Calu3 (cell line): ENCODE measurements around the gene UBA52. TPM values are rescaled to one million over a fixed set of nuclear protein-coding genes. Genes with fewer than 3 reads are reported as not detected.
A peak's percentile ranks its signal among the peaks of the same experiment; 100 is the strongest.

Experiments used
- BruUV-seq: library from RNA; stranded (reverse); fragments of 400-500 nt; replicated peaks from 2 replicates; lab custom pipeline; 2021; lab: Mats Ljungman, UMichigan
- CTCF ChIA-PET: fragments of 300-600 bp; sonication (Branson Sonifier 250); formaldehyde crosslinking; loops from one replicate; lab custom pipeline; 2022; ENCODE audit warnings: antibody characterized with exemption; lab: Charles Lee
- DNase-seq: peaks from one replicate; pipeline ENCODE4 v3.0.0; 2022
- H3K27ac Mint-ChIP-seq: one replicate; pipeline ENCODE4 v1.8.0; 2022; ENCODE audit warnings: mixed read lengths; ENCODE audit not compliant: unreplicated experiment
- H3K27me3 Mint-ChIP-seq: one replicate; pipeline ENCODE4 v1.8.0; 2022; ENCODE audit warnings: mixed read lengths; ENCODE audit not compliant: unreplicated experiment
- H3K36me3 Mint-ChIP-seq: one replicate; pipeline ENCODE4 v1.8.0; 2022; ENCODE audit warnings: mild to moderate bottlenecking, moderate library complexity, mixed read lengths; ENCODE audit not compliant: insufficient read depth, unreplicated experiment
- H3K4me1 Mint-ChIP-seq: one replicate; pipeline ENCODE4 v1.8.0; 2022; ENCODE audit warnings: mild to moderate bottlenecking, low read depth, mixed read lengths; ENCODE audit not compliant: unreplicated experiment
- H3K4me3 Mint-ChIP-seq: one replicate; pipeline ENCODE4 v1.8.0; 2022; ENCODE audit warnings: mild to moderate bottlenecking, low read depth, moderate library complexity, mixed read lengths; ENCODE audit not compliant: unreplicated experiment
- H3K9me3 Mint-ChIP-seq: one replicate; pipeline ENCODE4 v1.8.0; 2022; ENCODE audit warnings: low read depth, mixed read lengths; ENCODE audit not compliant: unreplicated experiment
- intact Hi-C: fragments of 100-400 bp; cut with micrococcal nuclease; formaldehyde crosslinking; loops from one replicate; pipeline ENCODE4 v1.10.0; 2022; ENCODE audit not compliant: unreplicated experiment
- total RNA-seq: library from RNA; stranded (reverse); gene quantifications from 2 replicates; pipeline ENCODE4 v1.2.3, GENCODE V29; 2022
- TF ChIP-seq, protein P1 (sequence below): fragments of 200-600 bp; IDR thresholded peaks from one replicate; pipeline ENCODE4 v1.8.0; 2022; ENCODE audit warnings: antibody characterized with exemption; ENCODE audit not compliant: unreplicated experiment

The UBA52 gene
- total RNA-seq, 1 experiment from 2014 or later = 627 TPM

DNA sequence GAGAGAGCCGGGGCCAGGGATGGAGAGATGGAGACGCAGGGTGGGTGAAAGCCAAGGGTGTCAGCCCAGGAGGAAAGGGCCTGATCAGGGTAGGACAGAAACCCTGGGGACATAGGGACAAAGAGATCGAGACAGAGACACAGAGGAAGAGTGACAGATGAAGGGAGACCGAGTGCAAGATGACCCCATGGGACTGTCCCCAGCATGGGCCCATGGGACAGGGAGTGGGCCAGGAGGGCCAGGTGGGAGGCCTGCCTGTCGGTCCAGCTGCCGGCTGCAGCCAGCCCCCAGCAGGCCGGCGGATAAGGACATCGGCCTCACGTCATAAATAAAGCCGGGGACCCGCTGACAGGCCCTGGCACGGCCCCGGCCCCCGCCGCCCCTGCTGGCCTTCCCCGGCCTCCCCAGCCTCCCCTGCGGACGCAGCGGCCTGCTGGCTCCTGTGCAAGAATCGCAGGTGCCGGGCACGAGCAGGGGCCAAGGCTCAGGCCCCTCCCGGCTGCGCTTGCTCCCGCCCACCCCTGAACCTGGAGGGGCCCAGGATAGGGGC, 23.2 kb downstream of the UBA52 start:
- intact Hi-C loops = no loop called here
- Mint-ChIP-seq H3K27ac (no peak overlapping the region), H3K27me3 (no peaks in the 10 kb centered on the region), H3K4me3 (peak overlapping the region; percentile 63), H3K36me3 (peaks cover 7% of the 10 kb centered on the region), H3K4me1 (peaks cover 5% of the 10 kb centered on the region), H3K9me3 (no peaks in the 10 kb centered on the region)
- CTCF ChIA-PET = interaction anchor here (1.0 kb wide), 1 partner anchor 252 kb away, joined by 4 read pairs; no protein-coding TSS in a partner anchor
- DNase-seq = no peak
- TF ChIP-seq, protein P1, sequence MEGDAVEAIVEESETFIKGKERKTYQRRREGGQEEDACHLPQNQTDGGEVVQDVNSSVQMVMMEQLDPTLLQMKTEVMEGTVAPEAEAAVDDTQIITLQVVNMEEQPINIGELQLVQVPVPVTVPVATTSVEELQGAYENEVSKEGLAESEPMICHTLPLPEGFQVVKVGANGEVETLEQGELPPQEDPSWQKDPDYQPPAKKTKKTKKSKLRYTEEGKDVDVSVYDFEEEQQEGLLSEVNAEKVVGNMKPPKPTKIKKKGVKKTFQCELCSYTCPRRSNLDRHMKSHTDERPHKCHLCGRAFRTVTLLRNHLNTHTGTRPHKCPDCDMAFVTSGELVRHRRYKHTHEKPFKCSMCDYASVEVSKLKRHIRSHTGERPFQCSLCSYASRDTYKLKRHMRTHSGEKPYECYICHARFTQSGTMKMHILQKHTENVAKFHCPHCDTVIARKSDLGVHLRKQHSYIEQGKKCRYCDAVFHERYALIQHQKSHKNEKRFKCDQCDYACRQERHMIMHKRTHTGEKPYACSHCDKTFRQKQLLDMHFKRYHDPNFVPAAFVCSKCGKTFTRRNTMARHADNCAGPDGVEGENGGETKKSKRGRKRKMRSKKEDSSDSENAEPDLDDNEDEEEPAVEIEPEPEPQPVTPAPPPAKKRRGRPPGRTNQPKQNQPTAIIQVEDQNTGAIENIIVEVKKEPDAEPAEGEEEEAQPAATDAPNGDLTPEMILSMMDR = no peak
- BruUV-seq = no TSS peak

DNA sequence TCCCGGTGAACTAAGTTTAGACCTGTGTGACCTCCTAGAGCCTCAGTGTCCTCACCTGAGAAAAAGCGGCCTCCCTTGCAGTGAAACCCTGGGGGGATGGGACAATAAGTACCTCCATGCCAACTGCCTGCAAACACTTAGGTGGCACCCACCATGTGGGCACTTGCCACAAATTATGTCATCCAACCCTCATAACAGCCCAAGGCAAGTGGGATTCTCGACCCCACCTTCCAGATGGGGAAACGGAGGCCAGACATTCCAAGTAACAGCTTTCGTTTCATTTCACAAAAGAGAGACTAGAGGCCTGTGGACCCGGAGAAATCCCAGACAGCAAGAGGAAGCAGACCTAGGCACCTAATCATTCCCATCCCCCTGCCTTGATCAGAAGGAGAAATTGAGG, 23.8 kb downstream of the UBA52 start:
- peaks cover 1% of the 10 kb centered on the region for H3K36me3 Mint-ChIP-seq
- TF ChIP-seq, protein P1 = no peak
- H3K4me3 Mint-ChIP-seq = no peak overlapping the region
- no peak overlapping the region for H3K27ac Mint-ChIP-seq
- H3K9me3 Mint-ChIP-seq = no peaks in the 10 kb centered on the region
- H3K4me1 Mint-ChIP-seq = no peaks in the 10 kb centered on the region
- no peaks in the 10 kb centered on the region for H3K27me3 Mint-ChIP-seq
- CTCF ChIA-PET = no interaction called here
- no TSS peak for BruUV-seq
- DNase-seq = no peak
- intact Hi-C loops = no loop called here

DNA sequence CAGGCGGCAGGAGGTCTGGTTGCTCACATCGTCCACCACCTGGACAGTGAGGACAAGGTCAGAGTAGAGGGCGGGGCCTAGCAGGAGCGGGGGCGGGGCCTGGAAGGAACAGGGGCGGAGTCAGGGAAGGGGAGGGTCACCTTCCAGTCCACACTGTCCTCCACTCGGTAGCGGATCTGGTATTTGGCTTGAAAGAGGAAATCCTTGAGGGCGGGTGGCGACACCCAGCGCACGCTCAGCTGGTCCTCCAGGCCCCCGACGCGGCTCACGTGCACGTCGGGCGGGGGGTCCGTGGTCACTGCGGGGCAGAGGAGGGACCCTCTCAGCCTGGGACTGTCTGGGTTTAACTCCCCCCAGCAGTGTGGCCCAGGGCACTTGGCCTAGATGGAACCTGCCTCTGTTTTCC, 25.1 kb downstream of the UBA52 start:
- no peaks in the 10 kb centered on the region for H3K27me3 Mint-ChIP-seq
- H3K27ac Mint-ChIP-seq = no peak overlapping the region
- TF ChIP-seq, protein P1 = no peak
- no peak overlapping the region for H3K4me3 Mint-ChIP-seq
- CTCF ChIA-PET = interaction anchor here (0.6 kb wide), 1 partner anchor 107 kb away, joined by 3 read pairs; no protein-coding TSS in a partner anchor
- no peaks in the 10 kb centered on the region for H3K36me3 Mint-ChIP-seq
- intact Hi-C loops = no loop called here
- peak; percentile 38 for DNase-seq
- BruUV-seq = no TSS peak
- no peaks in the 10 kb centered on the region for H3K4me1 Mint-ChIP-seq
- H3K9me3 Mint-ChIP-seq = no peaks in the 10 kb centered on the region

DNA sequence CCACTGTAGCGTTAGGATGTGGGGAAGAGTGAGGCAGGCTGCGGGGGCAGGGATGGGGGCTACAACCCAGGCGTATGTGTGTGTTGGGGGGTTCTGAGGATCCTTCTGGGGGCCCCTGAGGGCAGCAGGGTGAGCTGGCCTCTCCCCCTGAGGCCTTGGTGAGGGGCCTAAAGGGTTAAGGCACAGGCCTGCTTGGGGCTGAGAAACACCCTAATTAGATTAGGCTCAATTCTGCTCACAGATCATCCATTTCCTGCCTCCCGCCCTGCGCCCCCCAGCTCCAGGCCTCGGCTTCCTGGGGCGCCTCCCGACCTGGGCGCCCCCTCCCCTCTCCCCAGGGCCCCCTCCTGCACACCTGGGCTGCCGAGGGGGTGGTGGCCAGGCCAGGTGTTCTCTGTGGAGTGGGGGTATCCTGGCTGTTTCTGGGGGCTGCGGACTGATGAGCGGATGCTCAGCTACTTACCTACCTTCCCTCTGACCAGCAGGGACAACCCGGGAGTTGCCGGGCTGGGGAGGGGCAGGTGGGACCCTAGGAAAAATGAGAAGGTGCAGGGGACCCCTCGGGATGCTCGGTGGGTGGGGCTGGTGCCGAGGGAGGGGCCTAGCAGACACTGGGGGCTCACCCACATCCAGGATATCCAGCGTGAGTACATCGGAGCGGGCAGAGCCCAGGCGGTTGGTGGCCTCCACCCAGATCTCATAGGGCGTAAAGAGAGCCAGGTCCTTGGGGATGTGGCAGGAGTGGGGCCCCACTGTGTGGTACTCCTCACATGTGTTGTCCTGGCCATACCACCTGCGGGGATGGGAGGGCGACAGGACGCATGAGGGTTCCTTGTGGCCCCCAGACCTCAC, 26.4 kb downstream of the UBA52 start:
- intact Hi-C loops = no loop called here
- H3K4me1 Mint-ChIP-seq = no peaks in the 10 kb centered on the region
- TF ChIP-seq, protein P1 = no peak
- no peaks in the 10 kb centered on the region for H3K9me3 Mint-ChIP-seq
- no peaks in the 10 kb centered on the region for H3K36me3 Mint-ChIP-seq
- no peak overlapping the region for H3K27ac Mint-ChIP-seq
- CTCF ChIA-PET = interaction anchor here (0.6 kb wide), 1 partner anchor 9 kb away, joined by 8 read pairs; no protein-coding TSS in a partner anchor
- DNase-seq = no peak
- peaks cover 7% of the 10 kb centered on the region for H3K27me3 Mint-ChIP-seq
- H3K4me3 Mint-ChIP-seq = no peak overlapping the region
- BruUV-seq = no TSS peak
